Naive thymus-derived CD4-positive, alpha-beta T cell (primary cell): Measurements from ENCODE around the gene RLN3. TPM values are rescaled to one million over a fixed set of nuclear protein-coding genes. Genes with fewer than 3 reads are reported as not detected.
A peak's percentile ranks its signal among the peaks of the same experiment; 100 is the strongest.

Experiments
- ATAC-seq: fragments of 150-1000 bp; cut with Tn5 transposase; 2 replicates; pipeline ENCODE4 v1.10.0; 2021; ENCODE audit warnings: mild to moderate bottlenecking, moderate library complexity
- CTCF ChIA-PET: fragments of 350-600 bp; sonication (Branson Sonifier 250); formaldehyde crosslinking; loops from one replicate; lab custom pipeline; 2021; ENCODE audit warnings: antibody characterized with exemption; lab: Charles Lee
- POLR2A ChIA-PET: fragments of 350-600 bp; sonication (Branson Sonifier 250); formaldehyde crosslinking; loops from one replicate; lab custom pipeline; 2021; ENCODE audit warnings: antibody characterized with exemption, inconsistent platforms; lab: Charles Lee
- DNase-seq, 9 donors: peaks; one replicate each; pipeline versions ENCODE4 v3.0.0 to v3.0.0-alpha.2; 2020 to 2022; ENCODE audit warnings: mixed read lengths in 1 of 9
- H3K27ac ChIP-seq: one replicate; pipeline ENCODE4 v1.7.0; 2013; ENCODE audit warnings: mild to moderate bottlenecking, low read depth, low read length, moderate library complexity
- H3K27me3 ChIP-seq, 2 donors: one replicate each; pipeline ENCODE4 v1.7.0; 2013; ENCODE audit warnings: low read length in 2 of 2, mild to moderate bottlenecking in 2 of 2, moderate library complexity in 2 of 2; ENCODE audit not compliant: control insufficient read depth in 2 of 2, insufficient read depth in 2 of 2
- H3K36me3 ChIP-seq, 3 experiments: 1 replicate in 2 of 3; 2 replicates in 1 of 3; pipeline ENCODE4 v1.7.0; 2013; ENCODE audit warnings: low read length in 3 of 3, mild to moderate bottlenecking in 3 of 3, moderate library complexity in 1 of 3; ENCODE audit not compliant: insufficient read depth in 3 of 3, control insufficient read depth in 2 of 3
- H3K4me1 ChIP-seq, 2 donors: one replicate each; pipeline ENCODE4 v1.7.0; 2013; ENCODE audit warnings: low read length in 2 of 2, mild to moderate bottlenecking in 2 of 2, moderate library complexity in 1 of 2; ENCODE audit not compliant: control insufficient read depth in 2 of 2, insufficient read depth in 2 of 2
- H3K4me3 ChIP-seq: 2 replicates; pipeline ENCODE4 v1.7.0; 2013; ENCODE audit warnings: mild to moderate bottlenecking, low read length
- H3K9me3 ChIP-seq, 3 experiments: 1 replicate in 2 of 3; 2 replicates in 1 of 3; pipeline ENCODE4 v1.7.0; 2013; ENCODE audit warnings: low read length in 3 of 3; ENCODE audit not compliant: control insufficient read depth in 2 of 3
- H3K27ac Mint-ChIP-seq, 9 donors: one replicate each; pipeline ENCODE4 v1.8.0; 2020 to 2022; ENCODE audit warnings: mixed read lengths in 9 of 9, mild to moderate bottlenecking in 8 of 9, moderate library complexity in 5 of 9, inconsistent platforms in 2 of 9
- H3K27me3 Mint-ChIP-seq, 5 donors: one replicate each; pipeline ENCODE4 v1.8.0; 2021 to 2022; ENCODE audit warnings: mixed read lengths in 5 of 5, mild to moderate bottlenecking in 1 of 5
- H3K36me3 Mint-ChIP-seq, 5 donors: one replicate each; pipeline ENCODE4 v1.8.0; 2020 to 2022; ENCODE audit warnings: mixed read lengths in 5 of 5, mild to moderate bottlenecking in 3 of 5, inconsistent platforms in 1 of 5
- H3K4me1 Mint-ChIP-seq, 7 donors: one replicate each; pipeline ENCODE4 v1.8.0; 2020 to 2022; ENCODE audit warnings: mixed read lengths in 7 of 7, mild to moderate bottlenecking in 3 of 7, inconsistent platforms in 1 of 7
- H3K4me3 Mint-ChIP-seq, 10 donors: one replicate each; pipeline ENCODE4 v1.8.0; 2020 to 2022; ENCODE audit warnings: mild to moderate bottlenecking in 10 of 10, mixed read lengths in 10 of 10, moderate library complexity in 6 of 10, inconsistent platforms in 2 of 10
- H3K9me3 Mint-ChIP-seq, 11 donors: one replicate each; pipeline ENCODE4 v1.8.0; 2020 to 2022; ENCODE audit warnings: mixed read lengths in 11 of 11, mild to moderate bottlenecking in 4 of 11, inconsistent platforms in 1 of 11, moderate library complexity in 1 of 11
- intact Hi-C, 2 donors: fragments of 100-400 bp; cut with micrococcal nuclease; formaldehyde crosslinking; loops; one replicate each; pipeline ENCODE4 v1.15.1; 2023
- polyA plus RNA-seq, 2 donors: library from polyadenylated mRNA; unstranded; fragments of 300-500 nt; fragmentation: Illumina TruSeq; gene quantifications; one replicate each; pipeline ENCODE4 v1.2.3, GENCODE V29; 2021
- total RNA-seq, 6 experiments: library from RNA in 5 of 6; stranded (reverse) in 5 of 6; gene quantifications; 1 replicate in 5 of 6; 2 replicates in 1 of 6; pipeline ENCODE4 v1.2.3 and lab custom pipeline; 2021 to 2026

Gene RLN3
- total and polyA plus RNA-seq, 7 experiments from 2014 or later: not detected

GRCh38 chr19:14006085-14006765 is 21.7 kb upstream of the RLN3 start, which contains the start of gene RFX1:
RFX1 (minus strand) TSS chr19:14006320; CDS start chr19:13993843, 12,477 bp downstream.
- ATAC-seq (peak; percentile 79), DNase-seq (peak; percentile 99 to 100 (median 100))
- POLR2A ChIA-PET: interaction anchor here (0.6 to 10.2 kb wide), 26 partner anchors 8 to 432 kb away, joined by 3 to 162 read pairs (median 4); partner anchors contain the start of genes C19orf53, DCAF15, IL27RA and MRI1
- CTCF ChIA-PET: interaction anchor here (1.3 to 1.7 kb wide), 2 partner anchors 19 to 26 kb away, joined by 4 read pairs; partner anchors contain the start of gene IL27RA
- Mint-ChIP-seq H3K27ac (peak within 1 kb of the TSS; percentile 98 to 100 (median 100)), H3K9me3 (peaks cover 0 to 7% (median 0%) of the 10 kb centered on the region in 11 donors), H3K4me3 (peak within 1 kb of the TSS; percentile 91 to 98 (median 96)), H3K27me3 (no peaks in the 10 kb centered on the region), H3K4me1 (peaks cover 26 to 48% (median 39%) of the 10 kb centered on the region in 7 donors), H3K36me3 (no peaks in the 10 kb centered on the region)
- H3K27ac ChIP-seq: peak within 1 kb of the TSS; percentile 99
- H3K27me3 ChIP-seq: no peaks in the 10 kb centered on the region
- intact Hi-C loops: loop anchor here (1.0 to 5.0 kb wide), 17 partner anchors 20 to 853 kb away; partner anchors contain the start of genes BRME1 (in 2 of the 2), CC2D1A (in 2 of the 2), DCAF15 (in 2 of the 2) and MISP3 (in 2 of the 2)
- peaks cover 37 to 42% of the 10 kb centered on the region in 2 donors for H3K4me1 ChIP-seq
- no peaks in the 10 kb centered on the region for H3K9me3 ChIP-seq
- peak within 1 kb of the TSS; percentile 77 for H3K4me3 ChIP-seq
- H3K36me3 ChIP-seq: no peaks in the 10 kb centered on the region

GRCh38 chr19:14006766-14007562 is 21.0 kb upstream of the RLN3 start:
- intact Hi-C loops: loop anchor here (1.0 to 5.0 kb wide), 17 partner anchors 21 to 854 kb away; partner anchors contain the start of genes BRME1 (in 2 of the 2), CC2D1A (in 2 of the 2), DCAF15 (in 2 of the 2) and MISP3 (in 2 of the 2)
- DNase-seq: peak in 2 of 9 donors; percentile 82 to 85
- CTCF ChIA-PET: interaction anchor here (0.6 to 1.7 kb wide), 3 partner anchors 20 to 89 kb away, joined by 3 to 4 read pairs (median 4); partner anchors contain the start of gene IL27RA
- H3K4me1 ChIP-seq: peaks cover 29 to 35% of the 10 kb centered on the region in 2 donors
- H3K27ac Mint-ChIP-seq: peak overlapping the region; percentile 98 to 100 (median 100)
- peak overlapping the region; percentile 99 for H3K27ac ChIP-seq
- H3K9me3 ChIP-seq: no peaks in the 10 kb centered on the region
- H3K36me3 ChIP-seq: no peaks in the 10 kb centered on the region
- H3K27me3 Mint-ChIP-seq: no peaks in the 10 kb centered on the region
- H3K27me3 ChIP-seq: no peaks in the 10 kb centered on the region
- H3K4me3 ChIP-seq: peak overlapping the region; percentile 77
- H3K36me3 Mint-ChIP-seq: no peaks in the 10 kb centered on the region
- peaks cover 26 to 40% (median 35%) of the 10 kb centered on the region in 7 donors for H3K4me1 Mint-ChIP-seq
- H3K4me3 Mint-ChIP-seq: peak overlapping the region; percentile 91 to 98 (median 96)
- H3K9me3 Mint-ChIP-seq: peaks cover 0 to 7% (median 0%) of the 10 kb centered on the region in 11 donors
- ATAC-seq: peak; percentile 18
- POLR2A ChIA-PET: interaction anchor here (0.7 to 10.2 kb wide), 23 partner anchors 9 to 242 kb away, joined by 3 to 162 read pairs (median 4); partner anchors contain the start of genes C19orf53, DCAF15, IL27RA and MRI1

DNA sequence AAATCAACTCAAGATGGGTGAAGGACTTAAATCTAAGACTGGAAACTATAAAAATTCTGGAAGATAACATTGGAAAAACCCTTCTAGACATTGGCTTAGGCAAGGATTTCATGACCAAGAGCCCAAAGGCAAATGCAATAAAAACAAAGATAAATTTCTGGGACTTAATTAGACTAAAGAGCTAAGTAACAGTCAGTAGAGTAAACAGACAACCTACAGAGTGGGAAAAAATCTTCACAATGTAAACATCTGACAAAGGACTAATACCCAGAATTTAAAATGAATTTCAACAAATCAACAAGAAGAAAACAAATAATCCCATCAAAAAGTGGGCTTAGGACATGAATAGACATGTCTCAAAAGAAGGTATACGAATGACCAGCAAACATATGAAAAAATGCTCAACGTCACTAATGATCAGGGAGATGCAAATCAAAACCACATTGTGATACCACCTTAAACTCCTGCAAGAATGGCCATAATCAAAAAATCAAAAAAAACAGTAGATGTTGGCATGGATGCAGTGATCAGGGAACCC is 15.5 kb upstream of the RLN3 start:
- no peaks in the 10 kb centered on the region for H3K27me3 ChIP-seq
- H3K36me3 ChIP-seq: no peaks in the 10 kb centered on the region
- no peak overlapping the region for H3K4me3 Mint-ChIP-seq
- H3K4me1 Mint-ChIP-seq: peaks cover 0 to 7% (median 0%) of the 10 kb centered on the region in 7 donors
- peaks cover 0 to 3% (median 0%) of the 10 kb centered on the region in 5 donors for H3K27me3 Mint-ChIP-seq
- no peak overlapping the region for H3K27ac ChIP-seq
- intact Hi-C loops: loop anchor here in 1 of 2 donors (10.0 kb wide), 1 partner anchor 1078 kb away; the partner anchor contains the start of genes CALR and FARSA
- H3K36me3 Mint-ChIP-seq: no peaks in the 10 kb centered on the region
- ChIA-PET POLR2A (no interaction called here), CTCF (no interaction called here)
- no peaks in the 10 kb centered on the region for H3K4me1 ChIP-seq
- DNase-seq (no peak), ATAC-seq (no peak)
- no peak overlapping the region for H3K4me3 ChIP-seq
- no peaks in the 10 kb centered on the region for H3K9me3 ChIP-seq
- H3K27ac Mint-ChIP-seq: no peak overlapping the region
- H3K9me3 Mint-ChIP-seq: no peaks in the 10 kb centered on the region

DNA sequence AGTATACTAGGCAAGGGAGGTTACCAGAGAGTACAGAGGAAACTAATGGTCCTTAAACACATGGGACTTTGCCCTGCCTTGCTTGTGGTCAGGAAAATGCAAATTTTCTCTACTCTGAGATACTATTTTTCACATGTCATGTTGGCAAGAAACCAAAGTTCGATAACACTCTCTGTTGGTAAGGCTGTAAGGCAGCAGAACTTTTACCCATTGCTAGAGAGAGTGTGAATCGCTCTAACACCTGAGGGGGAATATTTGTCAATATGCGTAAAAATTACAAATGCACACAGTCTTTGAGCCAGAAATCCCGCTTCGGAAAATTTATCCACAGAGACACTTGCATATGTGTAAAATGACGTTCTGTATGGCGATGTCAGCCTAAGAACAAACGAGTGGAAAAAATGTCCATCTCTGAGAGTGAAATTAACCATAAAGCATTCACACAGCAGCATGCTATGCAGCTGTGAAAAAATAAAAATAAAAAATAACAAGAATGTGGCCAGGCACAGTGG is 12.4 kb upstream of the RLN3 start:
- intact Hi-C loops: loop anchor here in 1 of 2 donors (10.0 kb wide), 1 partner anchor 1081 kb away; the partner anchor contains the start of genes CALR and FARSA
- H3K4me3 Mint-ChIP-seq: no peak overlapping the region
- ChIA-PET CTCF (no interaction called here), POLR2A (no interaction called here)
- Histone ChIP-seq H3K27me3 (no peaks in the 10 kb centered on the region), H3K36me3 (no peaks in the 10 kb centered on the region), H3K4me3 (no peak overlapping the region), H3K27ac (no peak overlapping the region), H3K9me3 (no peaks in the 10 kb centered on the region), H3K4me1 (no peaks in the 10 kb centered on the region)
- DNase-seq (no peak), ATAC-seq (no peak)
- peaks cover 0 to 3% (median 0%) of the 10 kb centered on the region in 5 donors for H3K27me3 Mint-ChIP-seq
- H3K27ac Mint-ChIP-seq: no peak overlapping the region
- H3K9me3 Mint-ChIP-seq: no peaks in the 10 kb centered on the region
- peaks cover 0 to 12% (median 0%) of the 10 kb centered on the region in 7 donors for H3K4me1 Mint-ChIP-seq
- no peaks in the 10 kb centered on the region for H3K36me3 Mint-ChIP-seq

GRCh38 chr19:14019100-14019499 is 8.8 kb upstream of the RLN3 start:
- no peak overlapping the region for H3K27ac ChIP-seq
- Mint-ChIP-seq H3K4me1 (peaks cover 4 to 18% (median 8%) of the 10 kb centered on the region in 7 donors), H3K27ac (no peak overlapping the region), H3K36me3 (no peaks in the 10 kb centered on the region), H3K9me3 (no peaks in the 10 kb centered on the region), H3K27me3 (no peaks in the 10 kb centered on the region), H3K4me3 (no peak overlapping the region)
- H3K4me3 ChIP-seq: no peak overlapping the region
- H3K27me3 ChIP-seq: no peaks in the 10 kb centered on the region
- H3K36me3 ChIP-seq: no peaks in the 10 kb centered on the region
- POLR2A ChIA-PET: interaction anchor here (0.6 to 2.0 kb wide), 4 partner anchors 12 to 124 kb away, joined by 3 to 14 read pairs (median 7); partner anchors contain the start of genes IL27RA and RFX1
- ATAC-seq (no peak), DNase-seq (no peak)
- no peaks in the 10 kb centered on the region for H3K4me1 ChIP-seq
- CTCF ChIA-PET: interaction anchor here (0.6 to 0.9 kb wide), 4 partner anchors 12 to 232 kb away, joined by 3 to 4 read pairs (median 3); partner anchors contain the start of gene IL27RA
- intact Hi-C loops: loop anchor here in 1 of 2 donors (10.0 kb wide), 1 partner anchor 1084 kb away; the partner anchor contains the start of genes CALR and FARSA
- no peaks in the 10 kb centered on the region for H3K9me3 ChIP-seq
